GM12878 (cell line): ENCODE results near the gene ACADVL. TPM values are rescaled to one million over a fixed set of nuclear protein-coding genes. Genes with fewer than 3 reads are reported as not detected.

Experiments used
- BCL11A ChIP-seq: IDR thresholded peaks from 2 replicates; pipeline ENCODE4 v1.6.1; 2011; ENCODE audit warnings: low read depth, low read length
- BCLAF1 ChIP-seq: fragments of 450-650 bp; IDR thresholded peaks from 2 replicates; pipeline ENCODE4 v1.6.1; 2017; ENCODE audit warnings: antibody characterized with exemption, mild to moderate bottlenecking, moderate library complexity
- BRCA1 ChIP-seq: IDR thresholded peaks from 2 replicates; pipeline ENCODE4 v1.6.1; 2011; ENCODE audit warnings: low read depth, low read length, improper control_type of control experiment
- CBX5 ChIP-seq: sonication (generic); IDR thresholded peaks from 2 replicates; pipeline ENCODE4 v1.6.1; 2016; ENCODE audit warnings: low read depth, moderate library complexity, mild to moderate bottlenecking, inconsistent platforms
- CHD1 ChIP-seq: IDR thresholded peaks from 2 replicates; pipeline ENCODE4 v1.6.1; 2012; ENCODE audit warnings: low read depth, low read length, improper control_type of control experiment
- DPF2 ChIP-seq: fragments of 450-650 bp; IDR thresholded peaks from 2 replicates; pipeline ENCODE4 v1.6.1; 2017; ENCODE audit warnings: mild to moderate bottlenecking
- EZH2 ChIP-seq: IDR thresholded peaks from 2 replicates; pipeline ENCODE4 v1.6.1; 2012; ENCODE audit warnings: low read depth, mild to moderate bottlenecking, control low read depth, inconsistent platforms, low read length, borderline replicate concordance; ENCODE audit not compliant: control insufficient read depth
- FOXK2 ChIP-seq: fragments of 450-650 bp; IDR thresholded peaks from 2 replicates; pipeline ENCODE4 v1.6.1; 2017; ENCODE audit warnings: mild to moderate bottlenecking, moderate library complexity
- GATAD2B ChIP-seq: fragments of 450-650 bp; conservative IDR thresholded peaks from 2 replicates; pipeline ENCODE4 v1.6.1; 2017; ENCODE audit warnings: low read depth, mild to moderate bottlenecking, moderate library complexity
- HCFC1 ChIP-seq: fragments of 150-350 bp; IDR thresholded peaks from 2 replicates; pipeline ENCODE4 v1.6.1; 2014; ENCODE audit warnings: low read length
- HSF1 ChIP-seq: fragments of 150-350 bp; IDR thresholded peaks from 2 replicates; pipeline ENCODE4 v1.6.1; 2014; ENCODE audit warnings: mild to moderate bottlenecking, low read depth, low read length
- IKZF2 ChIP-seq, 2 experiments: fragments of 450-650 bp; IDR thresholded peaks; 2 replicates each; pipeline ENCODE4 v1.6.1; 2017; ENCODE audit warnings: mild to moderate bottlenecking in 2 of 2, moderate library complexity in 2 of 2
- MAX ChIP-seq: IDR thresholded peaks from 2 replicates; pipeline ENCODE4 v1.6.1; 2012; ENCODE audit warnings: low read depth, low read length, improper control_type of control experiment
- MLLT1 ChIP-seq: fragments of 450-650 bp; IDR thresholded peaks from 2 replicates; pipeline ENCODE4 v1.6.1; 2016; ENCODE audit warnings: mild to moderate bottlenecking
- PBX3 ChIP-seq: IDR thresholded peaks from 2 replicates; pipeline ENCODE4 v1.6.1; 2011; ENCODE audit warnings: mild to moderate bottlenecking, low read depth, low read length, moderate library complexity; ENCODE audit not compliant: insufficient replicate concordance
- POLR2AphosphoS2 ChIP-seq: IDR thresholded peaks from 2 replicates; pipeline ENCODE4 v1.6.1; 2011; ENCODE audit warnings: low read depth, mild to moderate bottlenecking, low read length, improper control_type of control experiment, moderate library complexity
- USF1 ChIP-seq: IDR thresholded peaks from 2 replicates; pipeline ENCODE4 v1.6.1; 2011; ENCODE audit warnings: borderline replicate concordance, low read depth, mild to moderate bottlenecking, moderate library complexity, mixed read lengths, low read length; ENCODE audit not compliant: insufficient read depth; ENCODE audit errors: extremely low read length
- ZBTB33 ChIP-seq: fragments of 450-650 bp; IDR thresholded peaks from 2 replicates; pipeline ENCODE4 v1.6.1; 2017; ENCODE audit warnings: mild to moderate bottlenecking
- ZNF207 ChIP-seq: fragments of 450-650 bp; IDR thresholded peaks from 2 replicates; pipeline ENCODE4 v1.6.1; 2014; ENCODE audit warnings: antibody characterized with exemption, mild to moderate bottlenecking, borderline replicate concordance
- polyA plus RNA-seq, 11 experiments: library from polyadenylated mRNA; depleted of rRNA in 4 of 11; unstranded in 6 of 11; stranded (reverse) in 5 of 11; fragments of >200 nt; fragmentation: Nextera tagmentation in 4 of 11; fragmentation: Illumina TruSeq in 1 of 11; extraction: Ambion mirVana in 4 of 11; extraction: Trizol in 1 of 11; gene quantifications; 1 replicate in 1 of 11; 2 replicates in 10 of 11; pipeline versions ENCODE4 v1.2.1 to v1.2.3, GENCODE V29; 2011 to 2016; ENCODE audit warnings: inconsistent platforms in 2 of 11, missing spikeins in 2 of 11, low read depth in 1 of 11
- total RNA-seq, 4 experiments: library from RNA; depleted of rRNA in 3 of 4; stranded (reverse); fragments of >200 nt in 3 of 4; fragmentation: Illumina TruSeq in 1 of 4; extraction: Trizol in 1 of 4; gene quantifications; 2 replicates each; pipeline versions ENCODE4 v1.2.1 to v1.2.3, GENCODE V29; 2013 to 2021

The ACADVL gene
- total and polyA plus RNA-seq, 10 of the 15 experiments (the other 5 are each of a cell fraction or from before 2014, with no cell fraction given), result 25.4 to 232 (median 180) TPM

- no peak for TF ChIP-seq PBX3
- no peak; the same call in 1 of the 2 replicates for TF ChIP-seq POLR2AphosphoS2
- TF ChIP-seq CBX5, result no peak
- no peak for TF ChIP-seq IKZF2 (IDR thresholded peaks at IDR 0.05)
- peak; percentile 88 for TF ChIP-seq HCFC1
- TF ChIP-seq FOXK2, result no peak
- TF ChIP-seq ZBTB33, result no peak
- TF ChIP-seq HSF1, result no peak
- peak; percentile 78; the same call in 1 of the 2 replicates for TF ChIP-seq GATAD2B
- no peak for TF ChIP-seq MLLT1
- 0 out of 2 replicates have a peak, but pooled peaks have one; percentile 57 for TF ChIP-seq MAX
- no peak for TF ChIP-seq CHD1
- no peak for TF ChIP-seq BRCA1
- no peak; the same call in 1 of the 2 replicates for TF ChIP-seq BCL11A
- no peak for TF ChIP-seq ZNF207
- TF ChIP-seq DPF2, result peak; percentile 82
- TF ChIP-seq BCLAF1, result no peak
- no peak for TF ChIP-seq EZH2
- TF ChIP-seq USF1, result no peak
Measured at GRCh38 chr17:7219812-7220592, at the start of gene ACADVL, which contains the start of gene DLG4 (continued).
